ENCODE measurements around the gene SLC25A15.
A peak's percentile ranks its signal among the peaks of the same experiment; 100 is the strongest.

The SLC25A15 gene
- total RNA-seq = 7.2 to 11.4 reads per million in 2 donors

DNA sequence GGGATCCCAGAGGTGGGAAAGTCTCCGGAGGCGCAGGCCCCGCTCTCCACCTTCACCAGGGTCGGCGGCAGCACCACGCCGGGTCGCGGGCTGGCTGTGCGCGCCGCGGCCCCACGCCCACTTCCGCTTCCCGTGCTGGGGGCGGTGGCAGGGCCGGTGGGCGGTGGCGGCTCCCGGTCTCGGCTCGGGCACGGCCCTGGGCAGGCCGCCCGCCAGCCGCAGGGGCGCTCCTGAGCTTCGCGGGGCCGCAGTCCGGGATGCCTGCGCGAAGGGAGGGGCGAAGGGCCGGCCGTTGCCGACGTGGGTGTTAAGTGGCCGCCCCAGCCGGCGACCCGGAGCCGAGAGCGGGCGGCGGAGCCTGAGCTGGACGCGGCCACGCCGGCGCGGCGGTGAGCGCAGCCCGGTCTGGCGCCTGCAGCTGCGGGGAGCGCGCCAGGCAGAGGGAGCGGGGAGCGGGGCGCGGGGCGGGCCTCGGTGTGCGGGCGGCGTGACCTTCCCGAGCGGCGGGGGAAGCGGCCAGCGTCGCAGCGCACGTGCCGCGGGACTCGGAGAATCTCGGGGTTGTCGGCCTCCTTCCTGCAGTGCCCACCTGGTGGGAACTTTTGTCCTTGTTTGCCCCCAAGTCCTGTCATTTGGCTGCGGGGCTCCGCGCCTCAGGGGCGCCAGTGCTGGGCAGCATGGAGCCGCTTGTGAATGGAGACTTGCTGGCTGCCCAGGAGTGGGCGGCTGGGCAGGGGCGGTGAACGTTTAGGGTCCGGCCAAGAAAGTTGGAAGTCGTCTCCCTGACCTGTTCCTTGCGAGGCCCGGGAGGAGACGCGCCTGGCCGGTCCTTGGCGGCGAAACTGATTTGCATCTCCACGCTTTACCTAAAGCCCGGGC is at the start of gene SLC25A15:
Gene SLC25A15 (plus strand): TSS at position 337 of the 879 bp plus-strand sequence. CDS start 3,616 bp downstream, outside the sequence.
- DNase-seq = peak; percentile 51 to 83 (median 66)

DNA sequence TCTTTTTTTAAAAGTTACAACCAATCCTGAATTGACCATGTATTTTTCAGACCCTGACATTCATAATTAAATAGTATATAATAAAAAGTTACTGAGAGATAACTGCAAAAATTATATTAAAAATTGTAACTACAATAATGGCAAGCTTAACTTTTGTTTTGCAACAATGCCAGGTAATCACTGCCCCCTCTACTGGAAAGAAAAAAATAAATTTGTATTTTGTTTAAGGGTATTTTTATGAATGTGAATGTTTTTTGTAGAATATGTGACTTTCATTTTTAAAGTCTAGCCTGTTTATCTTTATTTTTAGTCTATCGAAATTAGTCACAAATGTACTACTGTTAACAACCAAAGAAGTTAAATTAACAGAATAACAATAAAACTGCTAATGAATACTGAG is 40.1 kb upstream of the SLC25A15 start:
- DNase-seq = no peak

DNA sequence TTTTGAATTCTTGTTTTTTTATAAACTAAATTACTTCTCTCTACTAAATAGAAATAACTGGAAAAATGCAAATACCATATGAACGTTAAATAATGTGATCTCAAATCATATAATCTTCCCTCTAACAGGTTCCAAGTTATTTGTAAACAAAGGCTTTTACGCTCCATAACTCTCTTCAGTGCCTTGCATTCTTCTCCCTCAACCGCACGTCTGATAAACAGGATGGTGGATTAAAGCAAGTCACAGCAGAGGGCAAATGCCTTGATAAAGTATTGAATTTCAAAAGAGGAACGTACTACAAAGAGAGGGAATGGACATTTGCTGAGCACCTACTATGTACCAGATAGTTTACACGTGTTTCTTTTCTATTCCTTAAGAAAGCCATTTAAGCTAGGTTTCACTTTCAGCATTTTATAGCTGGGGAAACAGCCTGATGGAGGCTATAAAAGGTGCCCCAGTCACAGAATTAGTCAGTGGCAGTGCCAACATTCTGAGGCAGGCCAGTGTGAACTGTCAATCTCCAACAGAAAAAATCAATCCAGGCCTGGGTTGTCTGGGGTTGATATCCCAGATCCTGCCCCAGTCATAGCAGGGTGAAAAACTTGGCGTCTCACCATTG is 34.2 kb upstream of the SLC25A15 start:
- peak in 1 of 5 experiments; percentile 8 for DNase-seq

DNA sequence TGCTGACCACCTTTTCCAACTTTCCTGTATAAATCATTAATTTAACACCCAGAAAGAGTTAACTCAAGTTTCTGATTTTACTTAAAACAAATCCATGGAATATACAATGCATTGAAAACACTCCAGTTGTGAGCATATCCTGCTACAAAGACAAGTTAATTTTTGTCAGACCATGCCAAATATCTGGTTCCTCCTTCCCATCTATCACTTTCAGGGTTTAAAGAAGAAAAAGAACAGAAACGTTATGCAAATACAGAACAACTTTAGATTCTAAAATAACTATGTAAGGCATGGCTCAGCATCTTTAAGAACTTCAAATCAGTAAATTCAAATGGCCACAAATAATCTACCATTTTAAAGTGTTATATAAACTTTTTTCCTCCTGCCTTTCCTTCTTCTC is 33.4 kb upstream of the SLC25A15 start:
- DNase-seq = no peak

DNA sequence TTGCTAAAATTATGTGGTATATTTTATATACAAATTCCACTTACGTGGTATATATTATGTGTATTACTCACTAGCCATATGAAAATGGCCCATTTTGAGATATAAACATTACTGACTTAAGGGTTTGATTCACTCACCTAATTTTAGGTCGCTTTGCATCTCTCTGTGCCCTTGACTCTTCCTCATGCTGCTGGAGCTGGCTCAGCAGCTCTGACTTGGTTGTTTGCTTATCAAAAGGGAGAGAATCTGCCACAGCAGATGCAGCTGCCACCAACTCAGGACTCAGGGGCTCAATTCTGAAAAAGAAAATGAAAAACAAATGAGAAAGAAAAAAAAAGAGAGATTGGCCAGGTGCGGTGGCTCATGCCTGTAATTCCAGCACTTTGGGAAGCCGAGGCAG is 30.6 kb upstream of the SLC25A15 start:
- DNase-seq = no peak

DNA sequence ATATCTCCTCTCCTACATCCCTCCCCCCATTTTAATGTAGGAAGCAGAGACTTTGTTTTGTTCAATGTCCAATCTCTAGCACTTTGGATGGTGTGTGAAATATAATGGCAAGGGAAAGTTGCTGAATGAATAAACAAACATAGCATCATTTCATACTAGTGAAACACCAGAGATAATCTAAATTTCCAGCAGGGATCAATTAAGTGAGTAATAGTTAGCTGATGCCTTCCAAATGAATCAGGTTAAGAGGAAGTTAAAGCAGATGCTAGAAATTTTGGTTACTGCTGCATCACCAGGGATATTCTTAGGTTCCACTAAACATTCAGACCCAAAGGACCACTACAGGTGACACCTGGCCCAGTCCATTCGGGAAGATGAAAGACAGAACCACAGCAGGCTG is 26.6 kb upstream of the SLC25A15 start:
- no peak for DNase-seq

DNA sequence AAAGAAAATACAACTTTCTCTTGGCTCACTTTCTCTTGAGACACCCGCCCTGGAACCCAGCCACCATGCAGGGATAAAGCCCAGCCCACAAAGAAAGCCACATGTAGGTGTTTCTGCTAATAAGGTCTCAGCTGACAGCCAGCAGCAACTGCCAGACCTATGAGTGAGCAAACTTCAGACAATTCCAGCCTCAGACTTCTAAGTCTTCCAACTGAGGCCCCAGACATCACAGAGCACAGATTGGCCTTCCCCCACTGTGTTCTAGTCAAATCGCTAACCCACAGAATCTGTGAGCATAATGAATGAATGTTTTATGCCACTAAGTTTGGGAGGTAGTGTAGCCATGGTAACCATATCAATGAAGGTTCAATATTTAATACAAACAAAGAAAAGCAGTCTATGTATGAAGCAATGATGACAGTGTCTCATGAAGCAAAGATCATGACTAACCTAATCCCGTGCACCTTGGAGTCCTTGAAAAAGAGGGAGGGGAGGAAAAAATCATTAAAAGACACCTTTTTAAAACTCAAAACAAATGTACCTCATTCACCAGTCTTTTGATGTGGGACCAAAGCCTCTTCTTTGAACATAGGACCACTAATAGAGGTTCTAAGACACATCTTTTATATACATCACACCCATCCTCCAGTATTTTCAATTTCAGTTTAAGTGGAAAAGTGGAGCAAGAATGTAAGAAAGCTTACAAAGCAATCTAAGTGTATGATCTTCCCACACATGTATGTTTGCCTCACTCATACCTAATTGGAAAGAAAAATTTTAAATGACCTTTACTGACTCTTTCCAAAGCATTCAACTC is 24.6 kb upstream of the SLC25A15 start:
- peak in 3 of 5 experiments; percentile 22 to 50 (median 26) for DNase-seq

DNA sequence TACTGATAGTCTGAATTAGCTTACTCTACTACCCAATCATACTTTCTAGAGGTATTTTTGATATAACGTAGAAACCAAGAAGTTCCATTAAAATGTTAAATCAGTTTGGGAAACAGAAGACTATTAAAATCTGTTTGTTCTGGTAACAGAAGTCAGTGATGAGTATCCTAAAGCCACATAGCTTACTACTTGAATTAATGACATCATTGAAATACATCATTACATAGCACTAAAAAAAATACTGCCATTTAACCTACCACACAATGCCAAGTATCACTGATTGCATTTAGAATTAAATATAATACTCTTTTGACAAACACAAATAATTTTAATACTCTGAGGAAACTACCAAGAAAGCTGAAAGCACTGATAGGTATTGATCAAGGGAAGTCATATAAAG is 23.8 kb upstream of the SLC25A15 start:
- no peak for DNase-seq

DNA sequence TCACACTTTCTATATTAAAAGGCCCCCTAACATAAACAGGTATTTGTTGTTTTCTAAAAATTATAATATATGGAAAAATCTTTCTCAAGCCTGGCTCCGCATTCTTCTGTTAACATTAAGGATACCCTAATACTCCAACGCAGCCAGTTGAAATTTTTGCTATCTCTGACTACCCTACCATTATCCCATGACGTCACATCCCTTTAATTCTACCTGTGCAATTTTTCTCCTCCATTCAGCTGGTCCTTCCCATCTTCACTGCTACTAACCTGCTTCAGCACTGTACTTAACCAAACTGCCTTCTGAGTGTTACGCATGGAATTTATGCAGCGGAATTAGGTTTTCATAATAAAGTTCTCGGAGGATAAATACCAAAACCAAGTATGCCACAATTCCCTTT is 19.4 kb upstream of the SLC25A15 start:
- DNase-seq = no peak

DNA sequence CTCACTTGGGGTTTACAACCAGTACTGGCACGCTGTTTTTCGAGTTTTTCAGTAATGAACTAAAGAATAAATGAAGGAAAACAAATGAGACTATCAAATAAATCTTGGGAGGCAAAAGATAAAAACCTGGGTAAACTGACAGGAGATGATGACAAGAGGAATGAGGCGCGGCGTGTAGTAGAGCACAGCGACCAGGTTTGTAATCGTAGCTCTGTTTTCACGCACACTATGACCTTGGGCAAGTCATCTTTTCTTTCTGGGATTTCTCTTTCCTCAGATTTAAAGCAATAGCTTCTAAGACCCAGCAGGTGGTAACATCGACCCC is 18.8 kb upstream of the SLC25A15 start:
- no peak for DNase-seq

DNA sequence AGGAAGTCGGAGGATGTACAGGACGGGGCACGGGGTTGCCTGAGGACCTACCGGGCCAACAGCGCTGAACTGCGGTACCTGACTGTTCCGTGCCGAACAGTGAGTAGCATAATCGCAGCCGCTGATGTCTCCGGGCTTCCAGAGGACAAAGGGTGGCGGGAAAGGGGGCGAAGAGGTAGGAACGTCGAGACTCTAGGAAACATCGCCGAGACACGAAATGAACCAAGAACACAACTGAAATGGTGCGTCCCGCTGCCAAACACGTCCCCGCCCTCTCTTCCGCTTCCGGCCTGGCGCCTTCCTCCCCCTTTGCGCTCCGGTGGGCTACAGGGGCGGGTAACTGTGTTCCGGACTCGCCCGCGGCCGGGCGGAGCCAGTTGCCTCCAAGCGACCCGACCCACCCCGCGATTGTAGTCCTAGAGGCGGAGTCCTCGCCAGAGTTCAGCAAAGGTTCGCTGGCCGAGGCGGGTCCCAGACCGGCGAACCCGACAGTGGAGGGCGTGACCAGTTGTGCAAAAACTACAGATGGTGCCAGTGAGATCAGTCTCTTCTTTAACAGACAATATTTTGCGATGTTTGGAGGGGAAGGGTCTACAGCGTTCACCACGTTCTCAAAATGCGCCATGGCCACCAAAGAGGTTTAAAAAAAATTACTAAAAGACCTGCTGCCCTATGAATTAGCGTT is 18.3 kb upstream of the SLC25A15 start, which contains the start of gene MRPS31:
Gene MRPS31 (minus strand): TSS at position 257 of the 685 bp plus-strand sequence. CDS start 54 bp downstream, at position 203.
- peak; percentile 82 to 97 (median 91) for DNase-seq

DNA sequence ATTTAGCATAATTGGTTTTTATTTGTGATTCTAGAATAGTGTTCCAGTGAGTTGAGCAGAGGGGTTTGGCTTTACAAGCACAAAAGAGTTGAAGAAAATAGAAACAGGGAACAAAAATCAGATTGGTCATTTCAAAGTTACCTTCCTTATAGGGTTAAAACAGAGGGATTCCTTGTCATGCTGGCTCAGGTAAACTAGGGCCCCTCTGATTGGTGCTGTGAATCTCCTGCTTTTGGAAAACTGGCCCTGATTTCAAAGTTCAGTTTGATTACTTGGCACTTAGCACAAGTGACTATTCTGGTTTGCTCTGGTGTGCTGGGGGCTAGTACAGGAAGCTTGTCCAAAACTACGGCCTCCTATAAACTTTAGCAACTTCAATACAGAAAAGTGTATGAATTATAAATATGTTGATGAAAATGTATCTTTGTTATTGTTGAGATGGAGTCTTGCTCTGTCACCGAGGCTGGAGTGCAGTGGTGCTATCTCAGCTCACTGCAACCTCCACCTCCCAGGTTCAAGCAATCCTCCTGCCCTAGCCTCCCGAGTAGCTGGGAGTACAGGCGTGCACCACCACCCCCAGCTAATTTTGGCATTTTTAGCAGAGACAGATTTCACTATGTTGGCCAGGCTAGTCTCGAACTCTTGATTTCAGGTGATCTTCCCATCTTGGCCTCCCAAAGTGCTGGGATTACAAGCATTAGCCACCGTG is 16.5 kb upstream of the SLC25A15 start:
- no peak for DNase-seq

DNA sequence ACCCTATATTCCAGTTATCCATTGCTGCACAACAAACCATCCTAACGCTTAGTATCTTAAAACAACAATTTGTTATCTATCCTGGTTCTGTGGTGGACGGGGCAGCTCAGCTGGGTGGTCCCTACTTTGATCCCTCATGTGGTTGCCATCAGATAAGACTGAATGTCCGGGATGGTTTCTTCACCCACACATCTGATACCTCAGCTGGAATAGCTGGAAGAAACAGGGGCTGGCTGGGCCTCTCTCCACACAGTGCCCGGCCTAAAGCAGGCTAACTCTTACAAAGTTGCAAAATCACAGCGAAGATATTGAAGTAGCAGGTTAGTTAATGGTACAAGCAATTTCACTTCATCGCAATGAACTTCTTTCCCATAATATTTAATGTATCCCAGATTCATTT is 14.7 kb upstream of the SLC25A15 start:
- DNase-seq = no peak

DNA sequence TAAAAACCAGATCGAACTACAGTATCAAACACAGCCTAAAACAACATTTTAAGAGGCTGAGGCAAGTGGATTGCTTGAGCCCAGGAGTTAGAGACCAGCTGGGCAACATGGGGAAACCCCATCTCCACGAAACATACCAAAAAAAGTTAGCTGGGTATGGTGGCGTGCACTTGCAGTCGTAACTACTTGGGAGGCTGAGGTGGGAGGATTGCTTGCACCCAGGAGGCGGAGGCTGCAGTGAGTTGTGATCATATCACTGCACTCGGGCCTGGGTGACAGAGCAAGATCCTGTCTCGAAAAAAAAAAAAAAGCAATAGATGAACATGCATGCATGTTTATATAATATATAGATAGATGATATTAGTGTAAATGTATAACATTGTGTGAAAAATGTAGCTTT is 13.2 kb upstream of the SLC25A15 start:
- peak in 1 of 5 experiments; percentile 82 for DNase-seq

DNA sequence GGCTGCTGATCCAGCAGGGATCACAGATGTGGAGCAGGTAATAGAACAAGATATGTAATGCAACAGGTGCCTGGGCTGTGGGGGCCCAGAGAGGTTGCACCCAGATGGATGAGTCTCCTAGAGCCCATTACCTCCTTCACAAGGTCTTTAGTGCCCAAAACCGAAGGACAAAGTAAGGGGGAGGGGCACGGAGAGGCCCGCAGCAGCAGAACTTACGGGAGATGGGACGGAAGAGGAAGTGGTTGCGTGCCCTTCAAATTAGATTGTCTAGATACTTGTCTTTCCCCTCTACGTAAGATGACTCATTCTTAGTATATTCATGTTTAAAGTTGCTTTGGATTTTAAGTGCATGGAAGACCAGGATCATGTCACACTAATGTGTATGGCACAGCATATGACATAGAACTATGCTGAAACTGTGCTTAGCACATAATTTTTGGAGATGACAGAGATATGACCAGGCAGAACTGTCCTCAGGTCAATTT is 12.7 kb upstream of the SLC25A15 start:
- peak; percentile 23 to 97 (median 63) for DNase-seq

DNA sequence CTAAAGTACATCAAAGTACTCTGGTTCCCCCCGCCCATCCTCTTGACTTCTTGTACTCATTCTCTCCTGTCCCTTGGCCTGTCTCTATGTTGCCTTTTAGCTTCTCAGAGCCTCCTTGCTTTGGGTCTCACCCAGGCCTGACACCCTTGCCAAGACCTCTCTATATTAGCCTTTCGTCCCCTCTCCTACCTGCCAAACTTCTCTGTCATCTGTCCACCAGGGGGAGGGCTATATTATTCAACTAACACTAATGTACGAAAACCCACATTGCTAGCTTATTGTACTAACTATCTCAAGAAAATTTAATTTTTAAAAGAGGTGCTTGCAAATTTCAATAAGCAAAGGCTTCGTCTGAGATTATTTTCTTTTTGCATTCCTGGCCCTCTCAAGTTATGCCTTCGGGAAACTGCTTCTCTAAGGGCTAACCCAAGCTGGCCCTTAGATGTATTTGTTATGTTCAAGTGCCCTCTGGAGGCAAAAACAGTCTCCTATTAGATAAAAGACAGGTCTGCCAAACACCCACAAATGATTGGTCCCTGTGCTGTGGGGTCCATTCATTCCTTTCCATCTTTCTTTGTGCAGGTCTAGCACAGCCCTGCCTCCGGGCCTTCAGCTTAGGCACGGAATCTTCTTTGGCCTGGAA is 12.1 kb upstream of the SLC25A15 start:
- DNase-seq = peak in 2 of 5 experiments; percentile 44 to 79

DNA sequence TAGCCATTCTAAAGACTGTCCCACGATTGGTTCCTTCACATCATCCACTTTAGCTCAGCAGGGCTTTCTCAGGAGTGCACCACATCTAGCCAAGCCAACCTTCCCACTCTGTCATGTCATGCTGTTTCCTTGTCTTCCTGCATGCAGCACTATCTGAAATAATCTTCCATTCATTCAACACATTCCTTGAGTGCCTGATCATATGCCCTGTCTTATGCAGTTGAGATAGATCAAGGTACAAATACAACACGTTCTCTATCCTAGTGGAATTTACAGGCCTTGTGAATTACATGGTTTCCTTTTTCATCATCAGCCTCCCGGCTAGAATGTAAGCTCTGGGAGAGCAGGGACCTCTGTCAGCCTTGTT is 11.6 kb upstream of the SLC25A15 start:
- no peak for DNase-seq

DNA sequence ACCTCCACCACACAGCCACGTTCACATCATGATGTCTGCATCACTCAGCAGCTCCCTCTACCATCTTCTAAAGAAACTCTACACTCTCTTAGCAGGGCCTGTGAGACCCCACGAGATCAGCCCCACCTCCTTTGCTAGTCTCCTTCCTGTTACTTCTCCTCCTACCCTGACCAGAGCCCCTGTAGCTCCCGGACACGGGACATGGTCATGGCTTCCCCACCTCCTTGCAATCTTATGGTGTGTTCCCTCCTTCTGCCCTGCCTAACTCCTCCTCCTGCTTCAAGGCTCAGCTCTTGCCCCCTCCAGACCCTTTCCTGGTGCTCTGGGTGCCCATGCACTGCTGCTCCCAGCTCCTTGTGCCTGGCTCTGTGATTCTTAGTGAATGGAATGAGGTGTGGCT is 10.4 kb upstream of the SLC25A15 start:
- DNase-seq = no peak

DNA sequence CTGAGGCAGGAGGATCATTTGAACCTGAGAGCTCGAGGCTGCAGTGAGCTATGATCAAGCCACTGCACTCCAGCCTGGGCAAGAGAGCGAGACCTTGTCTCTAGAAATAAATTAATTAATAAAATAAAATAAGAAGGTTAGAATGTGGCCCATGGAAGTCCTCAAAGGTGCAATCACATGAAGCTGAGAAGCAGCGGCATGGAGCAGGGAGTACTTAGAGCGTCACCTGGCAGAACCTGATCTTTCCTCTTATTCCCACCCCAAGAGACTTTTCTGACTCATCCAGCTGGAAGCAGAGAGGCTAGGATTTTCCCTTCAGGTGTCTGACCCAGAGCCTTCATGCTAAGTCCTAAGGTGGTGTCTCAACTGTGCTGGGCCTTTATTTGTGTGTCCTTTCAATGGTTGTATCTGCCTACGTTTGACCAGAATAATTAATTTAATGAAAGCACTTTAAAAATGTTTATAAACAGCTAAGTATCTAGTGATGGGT is 9.6 kb upstream of the SLC25A15 start:
- DNase-seq = no peak

DNA sequence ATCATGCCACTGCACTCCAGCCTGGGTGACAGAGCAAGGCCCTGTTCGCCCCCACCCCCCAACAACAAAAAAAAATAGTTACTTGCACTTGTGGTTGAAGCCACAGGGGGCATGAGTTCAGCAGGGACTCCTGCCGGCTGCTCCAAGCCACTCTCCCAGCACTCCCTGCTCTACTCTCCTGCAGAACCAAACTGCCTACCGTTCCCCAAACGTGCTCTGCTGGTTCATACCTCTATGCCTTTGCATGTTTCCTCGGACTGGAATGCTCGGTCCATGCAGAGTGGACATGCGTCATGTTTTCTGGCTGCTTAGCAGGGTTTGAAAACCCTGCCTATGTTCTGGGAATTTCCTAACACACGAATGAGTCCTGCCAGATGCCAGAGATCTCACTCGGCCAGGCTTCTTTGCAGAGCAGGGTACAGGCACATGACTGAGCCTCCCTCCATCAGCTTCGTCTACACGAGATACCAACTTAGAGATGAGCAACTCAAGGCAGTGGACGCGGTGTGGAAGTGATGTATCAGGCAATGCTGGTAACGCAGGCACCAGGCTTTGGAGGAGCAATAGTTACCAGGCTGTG is 8.5 kb upstream of the SLC25A15 start:
- no peak for DNase-seq

DNA sequence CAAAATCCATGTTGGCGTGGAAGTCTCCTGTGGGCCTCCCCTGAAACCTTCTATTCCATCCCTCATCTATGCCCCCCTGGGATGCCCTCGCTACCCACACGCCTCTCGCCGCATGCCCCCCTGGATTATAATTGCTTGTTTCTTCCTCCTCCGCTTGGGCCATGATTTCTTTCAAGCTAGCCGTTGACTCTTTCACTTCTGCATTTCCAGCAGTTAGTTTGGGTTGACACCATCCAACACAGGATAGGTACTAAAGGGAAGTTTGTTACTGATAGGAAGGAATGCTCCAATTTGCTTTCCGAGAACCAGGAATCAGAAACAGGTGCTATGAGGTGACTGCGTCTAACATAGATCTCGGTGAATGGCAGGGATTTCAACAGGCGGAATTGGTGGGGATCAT is 7.7 kb upstream of the SLC25A15 start:
- no peak for DNase-seq
